ENCODE results near the gene CHRNA9. TPM values are rescaled to one million over a fixed set of nuclear protein-coding genes. Genes with fewer than 3 reads are reported as not detected.

Gene CHRNA9
- total RNA-seq, 1 experiment from 2014 or later, result not detected

DNA sequence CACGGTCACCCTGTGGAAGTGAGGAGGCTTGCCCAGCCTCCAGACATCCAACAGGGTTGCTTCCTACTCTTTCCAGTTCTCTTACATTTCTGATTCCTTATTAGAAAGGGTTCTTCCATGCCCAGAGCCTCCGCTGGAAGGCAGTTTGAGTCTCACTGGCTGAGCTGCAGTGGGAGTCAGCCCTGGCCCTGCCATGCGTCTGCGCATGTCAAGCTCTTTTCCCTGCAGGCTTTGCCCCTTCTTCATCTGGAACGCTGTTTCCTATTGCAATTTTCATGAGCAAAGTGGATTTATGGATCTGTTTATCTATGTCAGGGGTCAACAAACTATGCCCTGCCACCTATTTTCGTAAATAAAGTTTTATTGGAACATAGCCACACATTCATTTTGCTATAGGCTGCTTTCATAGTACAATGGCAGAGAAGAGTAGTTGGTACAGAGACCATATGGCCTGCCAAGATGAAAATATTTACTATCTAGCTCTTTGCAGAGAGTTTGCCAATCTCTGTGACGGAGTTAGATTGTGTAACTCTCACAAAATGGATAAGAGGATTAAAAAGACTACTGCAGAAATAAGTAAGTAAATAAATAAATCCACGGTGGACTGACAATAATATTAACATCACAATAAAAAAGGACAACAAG, 3.9 kb upstream of the CHRNA9 start:
- H3K27me3 ChIP-seq (replicated peaks; ENCODE audit: control insufficient read depth, insufficient read depth, low read length), result no peaks in the 10 kb centered on the region; the same call in 1 of the 2 replicates
- no peak overlapping the region for H3K4me3 Mint-ChIP-seq (ENCODE audit: unreplicated experiment)
- H3K4me3 ChIP-seq (ENCODE audit: low read depth, low read length), result no peak overlapping the region
- H3K36me3 ChIP-seq (ENCODE audit: control insufficient read depth, insufficient read depth, low read length), result no peaks in the 10 kb centered on the region
- POLR2A ChIA-PET, result no interaction called here
- no peaks in the 10 kb centered on the region for H3K36me3 Mint-ChIP-seq (ENCODE audit: insufficient read depth, unreplicated experiment)
- intact Hi-C loops (cut with micrococcal nuclease; ENCODE audit: unreplicated experiment), result no loop called here
- H3K4me1 Mint-ChIP-seq (ENCODE audit: low read depth, unreplicated experiment), result peaks cover 4% of the 10 kb centered on the region
- H3K27ac Mint-ChIP-seq (ENCODE audit: unreplicated experiment), result no peak overlapping the region
- no peaks in the 10 kb centered on the region for H3K9me3 Mint-ChIP-seq (ENCODE audit: unreplicated experiment)
- no peaks in the 10 kb centered on the region for H3K9me3 ChIP-seq
- TF ChIP-seq, protein P1, sequence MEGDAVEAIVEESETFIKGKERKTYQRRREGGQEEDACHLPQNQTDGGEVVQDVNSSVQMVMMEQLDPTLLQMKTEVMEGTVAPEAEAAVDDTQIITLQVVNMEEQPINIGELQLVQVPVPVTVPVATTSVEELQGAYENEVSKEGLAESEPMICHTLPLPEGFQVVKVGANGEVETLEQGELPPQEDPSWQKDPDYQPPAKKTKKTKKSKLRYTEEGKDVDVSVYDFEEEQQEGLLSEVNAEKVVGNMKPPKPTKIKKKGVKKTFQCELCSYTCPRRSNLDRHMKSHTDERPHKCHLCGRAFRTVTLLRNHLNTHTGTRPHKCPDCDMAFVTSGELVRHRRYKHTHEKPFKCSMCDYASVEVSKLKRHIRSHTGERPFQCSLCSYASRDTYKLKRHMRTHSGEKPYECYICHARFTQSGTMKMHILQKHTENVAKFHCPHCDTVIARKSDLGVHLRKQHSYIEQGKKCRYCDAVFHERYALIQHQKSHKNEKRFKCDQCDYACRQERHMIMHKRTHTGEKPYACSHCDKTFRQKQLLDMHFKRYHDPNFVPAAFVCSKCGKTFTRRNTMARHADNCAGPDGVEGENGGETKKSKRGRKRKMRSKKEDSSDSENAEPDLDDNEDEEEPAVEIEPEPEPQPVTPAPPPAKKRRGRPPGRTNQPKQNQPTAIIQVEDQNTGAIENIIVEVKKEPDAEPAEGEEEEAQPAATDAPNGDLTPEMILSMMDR (IDR thresholded peaks at IDR 0.05; ENCODE audit: insufficient read depth in 1 of 2, low read depth in 1 of 2, low read length in 1 of 2, severe bottlenecking in 1 of 2, unreplicated experiment in 1 of 2), result no peak
- no peaks in the 10 kb centered on the region for H3K4me1 ChIP-seq
- CTCF ChIA-PET, result no interaction called here
- no TSS peak for BruUV-seq (replicated peaks)
- H3K27me3 Mint-ChIP-seq (ENCODE audit: insufficient read depth, unreplicated experiment), result no peaks in the 10 kb centered on the region
- no peak for DNase-seq

DNA sequence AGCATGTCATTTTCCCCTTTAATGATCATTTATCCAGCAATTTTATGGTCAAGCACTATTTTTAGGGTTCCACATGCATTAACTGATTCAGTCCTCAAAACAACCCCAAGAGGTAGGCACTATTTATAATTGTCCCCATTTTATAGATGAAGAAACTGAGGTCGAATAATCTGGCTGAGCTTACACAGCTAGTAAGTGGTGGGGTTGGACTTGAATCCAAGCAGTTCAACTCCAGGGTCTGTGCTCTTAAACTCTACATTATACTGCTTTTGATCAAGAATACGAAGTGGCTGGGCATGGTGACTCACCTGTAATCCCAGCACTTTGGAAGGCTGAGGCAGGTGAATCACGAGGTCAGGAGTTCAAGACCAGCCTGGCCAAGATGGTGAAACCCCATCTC, 3.2 kb upstream of the CHRNA9 start:
- H3K27me3 Mint-ChIP-seq (ENCODE audit: insufficient read depth, unreplicated experiment), result no peaks in the 10 kb centered on the region
- peaks cover 4% of the 10 kb centered on the region for H3K4me1 Mint-ChIP-seq (ENCODE audit: low read depth, unreplicated experiment)
- H3K27ac Mint-ChIP-seq (ENCODE audit: unreplicated experiment), result no peak overlapping the region
- ChIA-PET CTCF (no interaction called here), POLR2A (interaction anchor here (0.7 kb wide), 1 partner anchor 274 kb away, joined by 3 read pairs; no protein-coding TSS in a partner anchor)
- H3K9me3 ChIP-seq, result no peaks in the 10 kb centered on the region
- H3K4me3 ChIP-seq (ENCODE audit: low read depth, low read length), result no peak overlapping the region
- H3K9me3 Mint-ChIP-seq (ENCODE audit: unreplicated experiment), result no peaks in the 10 kb centered on the region
- no peak for DNase-seq
- H3K27me3 ChIP-seq (replicated peaks; ENCODE audit: control insufficient read depth, insufficient read depth, low read length), result no peaks in the 10 kb centered on the region; the same call in 1 of the 2 replicates
- no peaks in the 10 kb centered on the region for H3K36me3 Mint-ChIP-seq (ENCODE audit: insufficient read depth, unreplicated experiment)
- TF ChIP-seq, protein P1 (IDR thresholded peaks at IDR 0.05; ENCODE audit: insufficient read depth in 1 of 2, low read depth in 1 of 2, low read length in 1 of 2, severe bottlenecking in 1 of 2, unreplicated experiment in 1 of 2), result no peak
- no peaks in the 10 kb centered on the region for H3K36me3 ChIP-seq (ENCODE audit: control insufficient read depth, insufficient read depth, low read length)
- no peaks in the 10 kb centered on the region for H3K4me1 ChIP-seq
- H3K4me3 Mint-ChIP-seq (ENCODE audit: unreplicated experiment), result no peak overlapping the region
- intact Hi-C loops (cut with micrococcal nuclease; ENCODE audit: unreplicated experiment), result no loop called here
- no TSS peak for BruUV-seq (replicated peaks)

DNA sequence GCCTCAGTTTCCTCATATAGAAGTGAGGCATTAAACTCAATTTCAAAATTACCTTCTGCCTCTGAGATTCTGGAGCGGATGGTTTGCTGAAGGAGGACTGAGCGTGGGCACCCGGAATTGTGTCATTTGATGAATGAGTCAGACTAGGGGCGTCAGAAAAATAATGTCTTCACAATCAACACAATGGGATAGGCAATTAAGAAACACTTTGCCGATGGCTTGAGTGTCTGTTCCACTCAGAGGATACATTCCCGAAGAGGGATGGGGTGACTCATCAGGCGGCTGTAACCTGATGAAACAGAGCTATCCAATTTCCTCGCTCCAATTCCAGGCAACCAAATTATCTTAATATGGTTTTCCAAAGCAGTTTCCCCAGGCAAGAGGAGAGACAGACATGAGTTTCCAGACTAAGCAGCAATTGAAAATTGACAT, 1.2 kb upstream of the CHRNA9 start:
- Mint-ChIP-seq H3K27me3 (ENCODE audit: insufficient read depth, unreplicated experiment) (no peaks in the 10 kb centered on the region), H3K9me3 (ENCODE audit: unreplicated experiment) (no peaks in the 10 kb centered on the region), H3K27ac (ENCODE audit: unreplicated experiment) (no peak overlapping the region), H3K4me1 (ENCODE audit: low read depth, unreplicated experiment) (peaks cover 4% of the 10 kb centered on the region), H3K36me3 (ENCODE audit: insufficient read depth, unreplicated experiment) (no peaks in the 10 kb centered on the region), H3K4me3 (ENCODE audit: unreplicated experiment) (no peak overlapping the region)
- DNase-seq, result no peak
- H3K36me3 ChIP-seq (ENCODE audit: control insufficient read depth, insufficient read depth, low read length), result no peaks in the 10 kb centered on the region
- H3K4me3 ChIP-seq (ENCODE audit: low read depth, low read length), result no peak overlapping the region
- ChIA-PET CTCF (interaction anchor here (1.0 kb wide), 1 partner anchor 8 kb away, joined by 3 read pairs; no protein-coding TSS in a partner anchor), POLR2A (no interaction called here)
- H3K9me3 ChIP-seq, result no peaks in the 10 kb centered on the region
- BruUV-seq (replicated peaks), result no TSS peak
- no peaks in the 10 kb centered on the region for H3K4me1 ChIP-seq
- H3K27me3 ChIP-seq (replicated peaks; ENCODE audit: control insufficient read depth, insufficient read depth, low read length), result no peaks in the 10 kb centered on the region
- intact Hi-C loops (cut with micrococcal nuclease; ENCODE audit: unreplicated experiment), result no loop called here
- TF ChIP-seq, protein P1 (IDR thresholded peaks at IDR 0.05; ENCODE audit: insufficient read depth in 1 of 2, low read depth in 1 of 2, low read length in 1 of 2, severe bottlenecking in 1 of 2, unreplicated experiment in 1 of 2), result no peak

Measured in Caco-2 (cell line).